MV-4-11 (cell line): ENCODE measurements around the gene LRMDA.

Experiments used
- DNase-seq: peaks from one replicate; lab custom pipeline; 2025; lab: John Stamatoyannopoulos, UW

Gene LRMDA

GRCh38 chr10:75836064-75836463 lies 404.6 kb downstream of the LRMDA start:
- DNase-seq, result no peak

- no peak for DNase-seq
Measured at GRCh38 chr10:75838486-75838885, 407.1 kb downstream of the LRMDA start.

DNA sequence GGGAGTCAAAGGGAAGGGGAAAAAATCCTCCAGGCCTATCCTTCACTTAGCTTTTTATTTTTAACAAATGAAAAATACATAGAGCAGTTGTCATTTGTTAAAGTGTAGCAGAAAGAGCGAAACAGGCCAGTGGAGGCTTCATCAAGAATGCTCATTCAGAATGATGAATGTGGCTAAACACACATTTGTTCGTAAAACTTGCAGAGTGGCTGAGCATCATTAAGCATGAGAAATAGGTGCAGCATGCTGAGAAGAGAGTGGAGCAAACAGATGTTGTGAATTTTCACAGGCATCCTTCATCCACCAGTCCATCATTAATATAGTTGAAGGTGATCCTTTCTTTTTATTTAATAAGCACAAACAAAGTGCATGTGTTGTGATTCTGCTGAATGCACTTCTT lies 407.6 kb downstream of the LRMDA start:
- DNase-seq, result no peak

GRCh38 chr10:75841266-75841665 lies 409.8 kb downstream of the LRMDA start:
- no peak for DNase-seq

DNA sequence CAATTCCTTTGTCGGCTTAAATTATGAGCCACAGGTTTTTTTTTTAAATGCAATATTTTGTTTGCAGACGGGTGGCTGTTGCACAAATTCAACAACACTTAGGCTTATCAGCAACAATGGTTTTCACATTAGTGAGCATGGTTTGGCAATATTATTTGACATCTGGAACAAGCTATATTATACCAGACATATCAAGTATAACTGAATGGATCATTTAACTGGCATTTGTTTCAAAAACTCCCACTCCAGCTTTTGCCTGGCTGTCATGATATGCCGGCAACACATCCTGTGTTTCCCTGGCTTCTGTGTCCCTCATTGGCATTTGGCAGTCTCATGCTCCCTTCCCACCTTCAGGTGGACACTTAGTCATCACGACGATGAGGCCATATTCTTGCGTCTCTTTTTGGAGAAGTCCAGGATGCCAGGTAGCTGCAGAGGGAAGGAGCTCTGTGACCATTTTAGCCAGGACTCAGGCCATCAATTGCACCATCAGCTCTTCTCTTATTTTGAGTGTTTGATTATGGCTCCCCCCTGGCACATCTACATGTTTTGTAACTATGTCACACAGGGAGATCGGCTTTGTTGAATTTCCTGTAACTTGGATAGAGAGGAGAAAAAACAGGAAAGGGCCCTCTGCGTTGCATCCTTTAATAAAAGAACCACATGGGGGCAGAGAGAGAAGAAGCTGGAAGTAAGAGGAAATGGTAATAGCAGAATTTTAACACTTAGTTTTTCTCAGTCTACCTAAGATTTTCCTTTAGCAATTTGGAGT lies 413.9 kb downstream of the LRMDA start:
- DNase-seq, result no peak

DNA sequence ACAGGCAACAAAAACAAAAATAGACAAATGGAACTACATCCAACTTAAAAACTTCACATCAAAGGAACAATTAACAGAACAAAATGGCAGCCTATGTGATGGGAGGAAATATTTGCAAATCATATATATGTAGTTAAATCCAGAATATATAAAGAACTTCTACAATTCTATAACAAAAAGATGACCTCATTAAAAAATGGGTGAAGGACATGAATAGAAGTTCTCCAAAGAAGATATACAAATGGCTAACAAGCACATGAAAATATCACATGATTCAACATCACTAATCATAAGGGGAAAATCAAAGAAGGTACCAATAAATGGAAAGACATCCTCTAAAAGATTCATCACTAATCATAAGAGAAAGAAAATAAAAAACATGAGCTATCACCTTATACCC lies 416.1 kb downstream of the LRMDA start:
- no peak for DNase-seq

GRCh38 chr10:75851580-75852345 lies 420.3 kb downstream of the LRMDA start:
- DNase-seq, result no peak

GRCh38 chr10:75852851-75853484 lies 421.5 kb downstream of the LRMDA start:
- DNase-seq, result no peak

DNA sequence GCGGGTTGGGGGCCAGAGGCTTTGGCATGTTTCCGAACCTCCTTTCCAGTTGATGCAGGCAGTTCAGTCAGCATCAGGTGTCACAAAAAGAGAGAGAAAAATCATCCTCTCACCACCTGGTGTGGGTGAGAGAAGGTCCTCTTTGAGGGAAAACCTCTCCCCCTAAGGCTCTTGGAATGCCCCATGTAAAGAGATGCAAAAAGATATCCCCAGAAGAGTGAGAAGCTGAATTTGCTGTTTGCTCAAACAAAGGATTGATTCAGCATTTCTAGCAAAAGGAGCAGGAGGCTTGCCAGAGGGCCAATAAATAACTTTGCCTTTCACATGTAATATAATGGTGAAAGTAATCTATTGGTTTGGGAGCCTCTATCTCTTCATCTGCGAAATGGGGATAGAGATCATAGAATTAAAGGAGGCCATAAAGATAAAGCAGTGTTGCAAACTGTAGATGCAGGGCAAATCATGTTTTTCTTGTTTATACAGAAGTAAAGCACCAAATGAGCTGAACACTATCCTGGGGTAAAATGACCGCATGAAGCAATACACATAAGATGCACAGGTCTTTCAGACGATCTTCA lies 425.9 kb downstream of the LRMDA start:
- DNase-seq, result no peak

DNA sequence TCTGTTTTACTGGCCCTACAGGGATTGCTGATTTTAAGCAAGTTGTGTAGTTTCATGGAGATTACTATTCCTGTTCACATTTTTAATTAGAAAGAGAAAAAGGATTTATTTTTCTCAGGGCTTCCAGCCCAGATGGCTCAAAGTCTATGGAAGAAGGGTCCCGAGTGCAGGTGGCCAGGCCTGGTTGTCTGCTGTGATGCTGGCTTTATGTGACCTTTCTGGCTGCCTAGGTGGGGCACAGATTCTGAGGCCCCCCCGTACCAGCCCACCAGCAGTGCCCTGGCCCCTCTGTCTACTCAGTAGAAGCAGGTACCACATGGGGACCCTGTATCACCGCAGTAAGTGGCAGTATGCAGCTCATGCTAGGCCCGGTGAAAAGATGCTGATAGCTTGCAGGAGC lies 426.5 kb downstream of the LRMDA start:
- no peak for DNase-seq

DNA sequence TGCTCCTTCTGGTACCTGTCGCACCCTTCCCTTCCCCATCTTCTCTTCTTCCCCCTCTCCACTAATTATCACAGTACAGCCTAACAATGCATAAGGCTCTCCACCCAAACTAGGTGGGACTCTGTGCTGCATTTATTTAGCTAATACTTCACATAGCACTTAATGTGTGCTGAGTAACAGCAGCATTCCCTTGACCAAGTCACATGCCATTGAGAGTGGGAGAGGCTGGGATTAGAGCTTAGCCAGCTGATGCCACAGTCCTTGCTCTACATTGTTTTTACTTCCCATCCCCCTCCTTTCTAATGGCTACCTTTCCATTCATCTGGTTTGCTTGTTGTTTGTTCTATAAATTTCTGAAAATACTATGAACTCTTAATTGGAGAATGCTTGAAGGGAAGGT lies 426.9 kb downstream of the LRMDA start:
- no peak for DNase-seq

- no peak for DNase-seq
Measured at GRCh38 chr10:75859141-75859540, 427.7 kb downstream of the LRMDA start.

DNA sequence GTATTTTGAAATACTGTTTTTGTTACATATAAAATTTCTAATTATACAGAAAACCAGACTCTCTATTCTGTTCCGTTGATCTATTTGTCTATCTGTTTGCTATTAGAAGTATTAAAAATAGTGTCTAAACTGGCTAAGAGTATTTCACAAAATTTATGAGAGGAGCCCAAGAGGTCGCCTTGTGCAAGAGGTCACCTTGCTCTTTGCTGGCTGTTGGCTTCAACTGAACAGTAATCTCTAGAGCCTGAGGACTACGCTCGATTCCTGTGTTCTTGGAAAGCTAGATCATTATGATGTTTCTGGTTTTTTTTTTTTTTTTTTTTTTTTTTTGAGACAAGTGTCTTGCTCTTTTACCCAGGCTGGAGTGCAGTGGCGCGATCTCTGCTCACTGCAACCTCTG lies 428.6 kb downstream of the LRMDA start:
- no peak for DNase-seq

DNA sequence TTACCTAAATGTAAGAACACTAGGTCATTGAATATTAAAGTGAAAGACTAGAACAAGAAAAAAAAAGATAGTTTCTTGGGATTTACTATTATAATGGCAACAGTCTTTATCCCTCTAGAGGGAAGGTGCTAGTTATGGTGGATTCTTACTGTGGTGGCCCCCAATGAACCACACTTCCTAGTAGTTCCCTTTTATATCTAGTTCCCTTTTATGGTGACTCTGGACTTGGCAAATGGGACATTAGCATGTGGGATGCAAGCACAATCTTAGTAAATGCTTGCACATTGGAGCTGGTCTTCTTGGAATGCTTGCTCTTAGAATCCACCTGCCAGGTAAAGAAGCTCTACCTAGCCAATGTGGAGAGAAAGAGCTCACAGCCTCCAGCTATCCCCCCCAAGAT lies 430.2 kb downstream of the LRMDA start:
- DNase-seq, result peak; percentile 27

DNA sequence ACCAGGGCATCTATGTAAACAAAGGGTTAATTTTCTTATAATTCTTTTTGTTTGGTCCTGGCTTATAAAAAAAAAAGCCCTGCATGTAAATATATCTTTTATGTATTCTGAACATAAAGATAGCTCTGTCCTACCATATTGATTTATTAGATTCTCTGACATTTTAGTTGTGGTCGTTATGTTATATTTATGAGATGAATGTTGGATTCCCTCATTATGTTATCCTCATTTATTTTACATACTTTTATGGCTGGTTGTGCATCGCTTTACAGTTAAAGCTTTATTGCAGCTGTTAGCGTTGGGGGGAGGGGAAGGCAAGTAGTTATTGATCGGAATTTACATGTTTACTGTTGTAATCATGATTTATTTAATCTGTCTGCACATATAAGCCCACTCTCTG lies 431.5 kb downstream of the LRMDA start:
- no peak for DNase-seq

DNA sequence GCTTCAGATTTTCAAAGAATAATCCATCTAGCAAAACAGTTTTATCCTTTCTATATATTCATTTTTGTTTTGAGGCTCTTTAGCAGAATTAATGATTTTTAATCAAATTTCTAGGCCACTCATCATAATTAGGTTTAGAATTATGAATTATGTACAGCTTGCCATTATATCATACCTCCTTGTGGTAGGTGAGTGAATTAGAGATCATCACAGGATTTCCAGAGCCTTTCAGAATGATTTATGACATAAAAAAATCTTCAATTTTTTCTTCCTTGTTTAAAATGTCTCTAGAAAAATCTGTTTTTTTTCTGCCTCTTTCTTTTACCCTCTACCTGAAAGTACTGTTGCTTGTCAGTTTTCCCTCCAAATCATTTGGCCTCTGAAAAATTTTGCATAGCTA lies 433.3 kb downstream of the LRMDA start:
- no peak for DNase-seq

DNA sequence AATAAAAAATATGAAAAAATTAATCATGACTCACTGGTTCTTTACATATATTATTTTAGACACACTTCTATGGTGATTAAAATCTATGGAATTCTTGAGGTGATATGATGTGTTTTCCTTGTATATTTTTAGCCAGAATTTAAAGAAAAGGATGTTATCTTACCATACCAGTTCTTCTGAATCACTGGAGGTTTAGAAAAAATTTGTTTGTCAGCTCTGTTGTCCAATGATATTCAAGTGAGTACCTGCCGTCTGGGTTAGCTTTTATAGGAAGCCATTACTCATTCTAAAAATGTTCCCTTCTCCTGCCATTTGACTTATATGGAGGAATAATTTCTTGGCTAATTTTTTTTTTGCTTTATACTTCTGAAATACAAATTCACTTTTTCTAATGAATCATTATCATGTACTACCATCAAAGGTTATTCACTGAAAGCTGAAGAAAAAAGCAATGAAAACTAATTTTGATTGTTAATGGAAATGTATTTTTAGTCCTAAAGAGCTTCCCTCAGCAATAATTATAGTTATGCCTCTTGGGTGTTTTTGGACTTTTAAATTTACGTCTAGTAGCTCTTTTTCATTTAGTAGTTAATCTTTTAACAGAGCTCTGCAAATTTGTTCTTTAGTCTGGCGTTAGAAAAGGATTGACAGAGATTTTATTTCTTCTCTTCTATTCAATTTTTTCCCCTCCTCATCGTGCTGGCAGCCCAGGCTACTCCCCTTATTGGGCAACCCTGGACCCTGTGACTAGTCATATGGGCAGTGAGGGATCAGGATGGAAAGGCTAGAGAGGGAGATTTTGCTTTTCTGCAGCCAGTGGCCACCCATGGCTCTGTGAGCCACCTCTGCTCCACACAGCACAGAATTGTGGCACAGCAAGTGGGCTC lies 434.2 kb downstream of the LRMDA start:
- DNase-seq, result no peak

DNA sequence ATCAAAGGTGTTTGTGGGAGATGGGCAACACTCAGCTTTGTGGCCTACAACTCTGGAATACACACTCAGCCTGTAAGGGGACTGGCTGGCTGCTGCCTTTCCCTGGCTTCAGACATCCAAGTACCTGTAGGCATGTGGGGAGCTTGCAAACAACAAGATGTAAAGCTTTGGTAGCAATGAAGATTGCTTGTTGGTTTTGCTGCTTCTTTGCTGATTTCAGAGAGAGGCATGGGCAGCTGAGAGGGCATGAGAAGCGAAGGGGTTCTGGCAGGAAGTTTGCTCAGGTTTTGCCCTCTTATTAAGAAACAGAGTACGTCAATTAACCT lies 434.8 kb downstream of the LRMDA start:
- DNase-seq, result no peak

- no peak for DNase-seq
Measured at GRCh38 chr10:75866731-75867130, 435.3 kb downstream of the LRMDA start.

GRCh38 chr10:75868574-75868973 lies 437.1 kb downstream of the LRMDA start:
- no peak for DNase-seq

GRCh38 chr10:75870039-75870645 lies 438.7 kb downstream of the LRMDA start:
- no peak for DNase-seq
